Caco-2 (cell line): ENCODE data around the gene MGAT3. TPM values are rescaled to one million over a fixed set of nuclear protein-coding genes. Genes with fewer than 3 reads are reported as not detected.
A peak's percentile ranks its signal among the peaks of the same experiment; 100 is the strongest.

Experiments used
- BruUV-seq: library from RNA; stranded (reverse); fragments of 400-500 nt; replicated peaks from 2 replicates; lab custom pipeline; 2021; lab: Mats Ljungman, UMichigan
- CTCF ChIA-PET: fragments of 300-600 bp; sonication (Branson Sonifier 250); formaldehyde crosslinking; loops from one replicate; lab custom pipeline; 2022; ENCODE audit warnings: antibody characterized with exemption; lab: Charles Lee
- POLR2A ChIA-PET: fragments of 300-600 bp; sonication (Branson Sonifier 250); formaldehyde crosslinking; loops from one replicate; lab custom pipeline; 2022; ENCODE audit warnings: antibody characterized with exemption; lab: Charles Lee
- DNase-seq, 2 experiments: peaks; one replicate each; pipeline versions ENCODE4 v3.0.0 to v3.0.0-alpha.2; 2020 to 2022
- H3K27me3 ChIP-seq: replicated peaks from 2 replicates; pipeline ENCODE4 v1.6.0; 2011; ENCODE audit warnings: low read length; ENCODE audit not compliant: control insufficient read depth, insufficient read depth
- H3K36me3 ChIP-seq: 2 replicates; pipeline ENCODE4 v1.5.1; 2011; ENCODE audit warnings: low read length; ENCODE audit not compliant: control insufficient read depth, insufficient read depth
- H3K4me1 ChIP-seq: fragments of 250-450 bp; sonication (Bioruptor Pico); 2 replicates; pipeline ENCODE4 v1.5.1; 2020; ENCODE audit warnings: mild to moderate bottlenecking
- H3K4me3 ChIP-seq: 2 replicates; pipeline ENCODE4 v1.5.1; 2011; ENCODE audit warnings: low read depth, mild to moderate bottlenecking, control low read depth, low read length
- H3K9me3 ChIP-seq: fragments of 250-450 bp; sonication (Bioruptor Pico); 2 replicates; pipeline ENCODE4 v1.5.1; 2020; ENCODE audit warnings: mild to moderate bottlenecking, moderate library complexity
- H3K27ac Mint-ChIP-seq: one replicate; pipeline ENCODE4 v1.8.0; 2022; ENCODE audit warnings: mixed read lengths; ENCODE audit not compliant: unreplicated experiment
- H3K27me3 Mint-ChIP-seq: one replicate; pipeline ENCODE4 v1.8.0; 2022; ENCODE audit warnings: mixed read lengths; ENCODE audit not compliant: insufficient read depth, unreplicated experiment
- H3K36me3 Mint-ChIP-seq: one replicate; pipeline ENCODE4 v1.8.0; 2022; ENCODE audit warnings: mild to moderate bottlenecking, mixed read lengths; ENCODE audit not compliant: insufficient read depth, unreplicated experiment
- H3K4me1 Mint-ChIP-seq: one replicate; pipeline ENCODE4 v1.8.0; 2022; ENCODE audit warnings: low read depth, mixed read lengths; ENCODE audit not compliant: unreplicated experiment
- H3K4me3 Mint-ChIP-seq: one replicate; pipeline ENCODE4 v1.8.0; 2022; ENCODE audit warnings: mild to moderate bottlenecking, moderate library complexity, mixed read lengths; ENCODE audit not compliant: unreplicated experiment
- H3K9me3 Mint-ChIP-seq: one replicate; pipeline ENCODE4 v1.8.0; 2022; ENCODE audit warnings: mixed read lengths; ENCODE audit not compliant: unreplicated experiment
- CTCF ChIP-seq, 2 experiments: fragments of 200-600 bp in 1 of 2; IDR thresholded peaks; 1 replicate in 1 of 2; 2 replicates in 1 of 2; pipeline versions ENCODE4 v1.5.1 to v1.8.0; 2011 to 2022; ENCODE audit warnings: antibody characterized with exemption in 1 of 2, control low read depth in 1 of 2, inconsistent platforms in 1 of 2, low read depth in 1 of 2, low read length in 1 of 2, mild to moderate bottlenecking in 1 of 2, moderate library complexity in 1 of 2; ENCODE audit not compliant: insufficient read depth in 1 of 2, severe bottlenecking in 1 of 2, unreplicated experiment in 1 of 2
- intact Hi-C: fragments of 100-400 bp; cut with micrococcal nuclease; formaldehyde crosslinking; loops from one replicate; pipeline ENCODE4 v1.10.0; 2022; ENCODE audit not compliant: unreplicated experiment
- total RNA-seq: library from RNA; stranded (reverse); gene quantifications from 2 replicates; pipeline ENCODE4 v1.2.3, GENCODE V29; 2022

The MGAT3 gene
- total RNA-seq, 1 experiment from 2014 or later: 16.6 TPM

GRCh38 chr22:39515266-39516050 is 58.6 kb downstream of the MGAT3 start:
- ChIA-PET POLR2A (interaction anchor here (0.6 kb wide), 2 partner anchors 14 to 15 kb away, joined by 3 read pairs; partner anchors contain the start of gene MIEF1), CTCF (interaction anchor here (1.2 to 1.4 kb wide), 3 partner anchors 22 to 99 kb away, joined by 3 to 5 read pairs (median 5); no protein-coding TSS in a partner anchor)
- Histone ChIP-seq H3K36me3 (peaks cover 11% of the 10 kb centered on the region), H3K9me3 (no peaks in the 10 kb centered on the region), H3K4me3 (no peak overlapping the region), H3K4me1 (peaks cover 13% of the 10 kb centered on the region; the same call in 1 of the 2 replicates), H3K27me3 (no peaks in the 10 kb centered on the region)
- Mint-ChIP-seq H3K4me3 (no peak overlapping the region), H3K27me3 (no peaks in the 10 kb centered on the region), H3K27ac (no peak overlapping the region), H3K36me3 (peaks cover 83% of the 10 kb centered on the region), H3K9me3 (no peaks in the 10 kb centered on the region), H3K4me1 (peaks cover 28% of the 10 kb centered on the region)
- TF ChIP-seq CTCF (IDR thresholded peaks at IDR 0.05; ENCODE audit: insufficient read depth in 1 of 2, low read depth in 1 of 2, low read length in 1 of 2, severe bottlenecking in 1 of 2, unreplicated experiment in 1 of 2): no peak
- BruUV-seq: no TSS peak
- DNase-seq: no peak
- intact Hi-C loops: no loop called here

- Histone ChIP-seq H3K9me3 (no peaks in the 10 kb centered on the region), H3K4me1 (peaks cover 20% of the 10 kb centered on the region), H3K4me3 (no peak overlapping the region), H3K27me3 (no peaks in the 10 kb centered on the region), H3K36me3 (peaks cover 13% of the 10 kb centered on the region)
- CTCF ChIA-PET: interaction anchor here (0.5 to 1.4 kb wide), 4 partner anchors 12 to 117 kb away, joined by 3 to 8 read pairs (median 3); partner anchors contain the start of gene TAB1
- Mint-ChIP-seq H3K4me3 (no peak overlapping the region), H3K36me3 (peaks cover 88% of the 10 kb centered on the region), H3K9me3 (no peaks in the 10 kb centered on the region), H3K27me3 (no peaks in the 10 kb centered on the region), H3K27ac (no peak overlapping the region), H3K4me1 (peaks cover 37% of the 10 kb centered on the region)
- DNase-seq: no peak
- TF ChIP-seq CTCF (IDR thresholded peaks at IDR 0.05; ENCODE audit: insufficient read depth in 1 of 2, low read depth in 1 of 2, low read length in 1 of 2, severe bottlenecking in 1 of 2, unreplicated experiment in 1 of 2): no peak
- POLR2A ChIA-PET: interaction anchor here (0.8 to 1.0 kb wide), 2 partner anchors 11 to 15 kb away, joined by 3 read pairs; partner anchors contain the start of gene MIEF1
- no TSS peak for BruUV-seq
- intact Hi-C loops: no loop called here
Measured at GRCh38 chr22:39517470-39517869, 60.7 kb downstream of the MGAT3 start.

- peak overlapping the region; percentile 91; the same call in 1 of the 2 replicates for H3K4me3 ChIP-seq
- DNase-seq: no peak
- Mint-ChIP-seq H3K4me1 (peaks cover 38% of the 10 kb centered on the region), H3K9me3 (no peaks in the 10 kb centered on the region), H3K27ac (peak overlapping the region; percentile 98), H3K36me3 (peaks cover 88% of the 10 kb centered on the region), H3K4me3 (peak overlapping the region; percentile 79), H3K27me3 (no peaks in the 10 kb centered on the region)
- TF ChIP-seq CTCF (IDR thresholded peaks at IDR 0.05; ENCODE audit: insufficient read depth in 1 of 2, low read depth in 1 of 2, low read length in 1 of 2, severe bottlenecking in 1 of 2, unreplicated experiment in 1 of 2): no peak
- intact Hi-C loops: no loop called here
- H3K4me1 ChIP-seq: peaks cover 26% of the 10 kb centered on the region
- no peaks in the 10 kb centered on the region for H3K27me3 ChIP-seq
- ChIA-PET CTCF (interaction anchor here (0.8 to 1.4 kb wide), 4 partner anchors 11 to 118 kb away, joined by 3 to 8 read pairs (median 4); partner anchors contain the start of gene TAB1), POLR2A (interaction anchor here (0.8 kb wide), 1 partner anchor 10 kb away, joined by 3 read pairs; no protein-coding TSS in a partner anchor)
- no peaks in the 10 kb centered on the region for H3K9me3 ChIP-seq
- peaks cover 16% of the 10 kb centered on the region for H3K36me3 ChIP-seq
- no TSS peak for BruUV-seq
Measured at GRCh38 chr22:39518144-39518786, 61.5 kb downstream of the MGAT3 start.
